ENCODE results near the gene AQP3. TPM values are rescaled to one million over a fixed set of nuclear protein-coding genes. Genes with fewer than 3 reads are reported as not detected.

The AQP3 gene
- polyA plus RNA-seq, 1 donor (not counting 4 experiments of a cell fraction or from before 2014, with no cell fraction given), result 239 TPM

- Histone ChIP-seq H3K9me3 (ENCODE audit: control insufficient read depth, low read depth, low read length) (no peaks in the 10 kb centered on the region), H3K4me3 (ENCODE audit: control insufficient read depth in 2 of 3, extremely low read depth in 1 of 3, insufficient read depth in 2 of 3, low read depth in 1 of 3, low read length in 3 of 3) (no peak overlapping the region), H3K4me1 (ENCODE audit: control insufficient read depth, extremely low read depth, insufficient read depth, low read length) (peaks cover 38% of the 10 kb centered on the region), H3K4me2 (ENCODE audit: control insufficient read depth, extremely low read depth, insufficient read depth, low read depth, low read length) (no peak overlapping the region), H3K9ac (ENCODE audit: control insufficient read depth, extremely low read depth, insufficient read depth, low read length) (no peak overlapping the region), H2AFZ (ENCODE audit: control insufficient read depth, low read length) (no peak overlapping the region), H3K9me1 (ENCODE audit: control insufficient read depth, extremely low read depth, insufficient read depth, low read length) (no peaks in the 10 kb centered on the region), H4K20me1 (ENCODE audit: control insufficient read depth, extremely low read depth, insufficient read depth, low read length) (no peaks in the 10 kb centered on the region), H3K27me3 (ENCODE audit: control insufficient read depth, extremely low read depth, insufficient read depth, low read length) (no peaks in the 10 kb centered on the region), H3K27ac (ENCODE audit: control insufficient read depth, insufficient read depth, low read length) (no peak overlapping the region), H3K79me2 (ENCODE audit: control insufficient read depth, insufficient read depth, low read length) (no peaks in the 10 kb centered on the region), H3K36me3 (ENCODE audit: control insufficient read depth in 2 of 2, extremely low read depth in 1 of 2, insufficient read depth in 2 of 2, low read length in 2 of 2) (no peaks in the 10 kb centered on the region)
- FAIRE-seq, result no peak
- no peak for TF ChIP-seq EZH2 (IDR thresholded peaks at IDR 0.05; ENCODE audit: low read length)
- TF ChIP-seq, protein P1, sequence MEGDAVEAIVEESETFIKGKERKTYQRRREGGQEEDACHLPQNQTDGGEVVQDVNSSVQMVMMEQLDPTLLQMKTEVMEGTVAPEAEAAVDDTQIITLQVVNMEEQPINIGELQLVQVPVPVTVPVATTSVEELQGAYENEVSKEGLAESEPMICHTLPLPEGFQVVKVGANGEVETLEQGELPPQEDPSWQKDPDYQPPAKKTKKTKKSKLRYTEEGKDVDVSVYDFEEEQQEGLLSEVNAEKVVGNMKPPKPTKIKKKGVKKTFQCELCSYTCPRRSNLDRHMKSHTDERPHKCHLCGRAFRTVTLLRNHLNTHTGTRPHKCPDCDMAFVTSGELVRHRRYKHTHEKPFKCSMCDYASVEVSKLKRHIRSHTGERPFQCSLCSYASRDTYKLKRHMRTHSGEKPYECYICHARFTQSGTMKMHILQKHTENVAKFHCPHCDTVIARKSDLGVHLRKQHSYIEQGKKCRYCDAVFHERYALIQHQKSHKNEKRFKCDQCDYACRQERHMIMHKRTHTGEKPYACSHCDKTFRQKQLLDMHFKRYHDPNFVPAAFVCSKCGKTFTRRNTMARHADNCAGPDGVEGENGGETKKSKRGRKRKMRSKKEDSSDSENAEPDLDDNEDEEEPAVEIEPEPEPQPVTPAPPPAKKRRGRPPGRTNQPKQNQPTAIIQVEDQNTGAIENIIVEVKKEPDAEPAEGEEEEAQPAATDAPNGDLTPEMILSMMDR (optimal IDR thresholded peaks at IDR 0.05 in 1 of 3, IDR thresholded peaks at IDR 0.05 in 1 of 3, conservative IDR thresholded peaks at IDR 0.05 in 1 of 3; ENCODE audit: extremely low read depth in 1 of 3, insufficient read depth in 2 of 3, low read length in 3 of 3), result no peak
- dilution Hi-C loops (cut with MboI; ENCODE audit: extremely low pct_ligation_motif_present, low sequenced_read_pairs), result no loop called here
- DNase-seq (ENCODE audit: low read depth, low spot score), result no peak
Measured at GRCh38 chr9:33419708-33420303, 27.6 kb downstream of the AQP3 start.

GRCh38 chr9:33418090-33418489 lies 29.3 kb downstream of the AQP3 start:
- H3K9me1 ChIP-seq (ENCODE audit: control insufficient read depth, extremely low read depth, insufficient read depth, low read length), result no peaks in the 10 kb centered on the region
- no peak overlapping the region for H3K4me3 ChIP-seq (ENCODE audit: control insufficient read depth in 2 of 3, extremely low read depth in 1 of 3, insufficient read depth in 2 of 3, low read depth in 1 of 3, low read length in 3 of 3)
- H2AFZ ChIP-seq (ENCODE audit: control insufficient read depth, low read length), result peak overlapping the region; percentile 5
- dilution Hi-C loops (cut with MboI; ENCODE audit: extremely low pct_ligation_motif_present, low sequenced_read_pairs), result no loop called here
- no peaks in the 10 kb centered on the region for H4K20me1 ChIP-seq (ENCODE audit: control insufficient read depth, extremely low read depth, insufficient read depth, low read length)
- no peaks in the 10 kb centered on the region for H3K27me3 ChIP-seq (ENCODE audit: control insufficient read depth, extremely low read depth, insufficient read depth, low read length)
- peak overlapping the region; percentile 29 for H3K27ac ChIP-seq (ENCODE audit: control insufficient read depth, insufficient read depth, low read length)
- H3K36me3 ChIP-seq (ENCODE audit: control insufficient read depth in 2 of 2, extremely low read depth in 1 of 2, insufficient read depth in 2 of 2, low read length in 2 of 2), result no peaks in the 10 kb centered on the region
- TF ChIP-seq, protein P1 (optimal IDR thresholded peaks at IDR 0.05 in 1 of 3, IDR thresholded peaks at IDR 0.05 in 1 of 3, conservative IDR thresholded peaks at IDR 0.05 in 1 of 3; ENCODE audit: extremely low read depth in 1 of 3, insufficient read depth in 2 of 3, low read length in 3 of 3), result no peak
- no peak for TF ChIP-seq EZH2 (IDR thresholded peaks at IDR 0.05; ENCODE audit: low read length)
- no peak overlapping the region for H3K9ac ChIP-seq (ENCODE audit: control insufficient read depth, extremely low read depth, insufficient read depth, low read length)
- H3K4me2 ChIP-seq (ENCODE audit: control insufficient read depth, extremely low read depth, insufficient read depth, low read depth, low read length), result peak overlapping the region; percentile 51
- no peaks in the 10 kb centered on the region for H3K79me2 ChIP-seq (ENCODE audit: control insufficient read depth, insufficient read depth, low read length)
- DNase-seq (ENCODE audit: low read depth, low spot score), result peak; percentile 90
- H3K9me3 ChIP-seq (ENCODE audit: control insufficient read depth, low read depth, low read length), result no peaks in the 10 kb centered on the region
- peak; percentile 80 for FAIRE-seq
- H3K4me1 ChIP-seq (ENCODE audit: control insufficient read depth, extremely low read depth, insufficient read depth, low read length), result peaks cover 45% of the 10 kb centered on the region

Data from keratinocyte (primary cell).